Naive thymus-derived CD4-positive, alpha-beta T cell (primary cell): Measurements from ENCODE around the gene PDYN. TPM values are rescaled to one million over a fixed set of nuclear protein-coding genes. Genes with fewer than 3 reads are reported as not detected.

Experiments
- ATAC-seq: fragments of 150-1000 bp; cut with Tn5 transposase; 2 replicates; pipeline ENCODE4 v1.10.0; 2021; ENCODE audit warnings: mild to moderate bottlenecking, moderate library complexity
- CTCF ChIA-PET: fragments of 350-600 bp; sonication (Branson Sonifier 250); formaldehyde crosslinking; loops from one replicate; lab custom pipeline; 2021; ENCODE audit warnings: antibody characterized with exemption; lab: Charles Lee
- POLR2A ChIA-PET: fragments of 350-600 bp; sonication (Branson Sonifier 250); formaldehyde crosslinking; loops from one replicate; lab custom pipeline; 2021; ENCODE audit warnings: antibody characterized with exemption, inconsistent platforms; lab: Charles Lee
- DNase-seq, 9 donors: peaks; one replicate each; pipeline versions ENCODE4 v3.0.0 to v3.0.0-alpha.2; 2020 to 2022; ENCODE audit warnings: mixed read lengths in 1 of 9
- H3K27ac ChIP-seq: one replicate; pipeline ENCODE4 v1.7.0; 2013; ENCODE audit warnings: mild to moderate bottlenecking, low read depth, low read length, moderate library complexity
- H3K27me3 ChIP-seq, 2 donors: one replicate each; pipeline ENCODE4 v1.7.0; 2013; ENCODE audit warnings: low read length in 2 of 2, mild to moderate bottlenecking in 2 of 2, moderate library complexity in 2 of 2; ENCODE audit not compliant: control insufficient read depth in 2 of 2, insufficient read depth in 2 of 2
- H3K36me3 ChIP-seq, 3 experiments: 1 replicate in 2 of 3; 2 replicates in 1 of 3; pipeline ENCODE4 v1.7.0; 2013; ENCODE audit warnings: low read length in 3 of 3, mild to moderate bottlenecking in 3 of 3, moderate library complexity in 1 of 3; ENCODE audit not compliant: insufficient read depth in 3 of 3, control insufficient read depth in 2 of 3
- H3K4me1 ChIP-seq, 2 donors: one replicate each; pipeline ENCODE4 v1.7.0; 2013; ENCODE audit warnings: low read length in 2 of 2, mild to moderate bottlenecking in 2 of 2, moderate library complexity in 1 of 2; ENCODE audit not compliant: control insufficient read depth in 2 of 2, insufficient read depth in 2 of 2
- H3K4me3 ChIP-seq: 2 replicates; pipeline ENCODE4 v1.7.0; 2013; ENCODE audit warnings: mild to moderate bottlenecking, low read length
- H3K9me3 ChIP-seq, 3 experiments: 1 replicate in 2 of 3; 2 replicates in 1 of 3; pipeline ENCODE4 v1.7.0; 2013; ENCODE audit warnings: low read length in 3 of 3; ENCODE audit not compliant: control insufficient read depth in 2 of 3
- H3K27ac Mint-ChIP-seq, 9 donors: one replicate each; pipeline ENCODE4 v1.8.0; 2020 to 2022; ENCODE audit warnings: mixed read lengths in 9 of 9, mild to moderate bottlenecking in 8 of 9, moderate library complexity in 5 of 9, inconsistent platforms in 2 of 9
- H3K27me3 Mint-ChIP-seq, 5 donors: one replicate each; pipeline ENCODE4 v1.8.0; 2021 to 2022; ENCODE audit warnings: mixed read lengths in 5 of 5, mild to moderate bottlenecking in 1 of 5
- H3K36me3 Mint-ChIP-seq, 5 donors: one replicate each; pipeline ENCODE4 v1.8.0; 2020 to 2022; ENCODE audit warnings: mixed read lengths in 5 of 5, mild to moderate bottlenecking in 3 of 5, inconsistent platforms in 1 of 5
- H3K4me1 Mint-ChIP-seq, 7 donors: one replicate each; pipeline ENCODE4 v1.8.0; 2020 to 2022; ENCODE audit warnings: mixed read lengths in 7 of 7, mild to moderate bottlenecking in 3 of 7, inconsistent platforms in 1 of 7
- H3K4me3 Mint-ChIP-seq, 10 donors: one replicate each; pipeline ENCODE4 v1.8.0; 2020 to 2022; ENCODE audit warnings: mild to moderate bottlenecking in 10 of 10, mixed read lengths in 10 of 10, moderate library complexity in 6 of 10, inconsistent platforms in 2 of 10
- H3K9me3 Mint-ChIP-seq, 11 donors: one replicate each; pipeline ENCODE4 v1.8.0; 2020 to 2022; ENCODE audit warnings: mixed read lengths in 11 of 11, mild to moderate bottlenecking in 4 of 11, inconsistent platforms in 1 of 11, moderate library complexity in 1 of 11
- intact Hi-C, 2 donors: fragments of 100-400 bp; cut with micrococcal nuclease; formaldehyde crosslinking; loops; one replicate each; pipeline ENCODE4 v1.15.1; 2023
- polyA plus RNA-seq, 2 donors: library from polyadenylated mRNA; unstranded; fragments of 300-500 nt; fragmentation: Illumina TruSeq; gene quantifications; one replicate each; pipeline ENCODE4 v1.2.3, GENCODE V29; 2021
- total RNA-seq, 6 experiments: library from RNA in 5 of 6; stranded (reverse) in 5 of 6; gene quantifications; 1 replicate in 5 of 6; 2 replicates in 1 of 6; pipeline ENCODE4 v1.2.3 and lab custom pipeline; 2021 to 2026

Gene PDYN
- total and polyA plus RNA-seq, 7 experiments from 2014 or later, result not detected

- Mint-ChIP-seq H3K27ac (no peak overlapping the region), H3K4me3 (no peak overlapping the region), H3K4me1 (no peaks in the 10 kb centered on the region), H3K36me3 (no peaks in the 10 kb centered on the region), H3K27me3 (peaks cover 2 to 42% (median 32%) of the 10 kb centered on the region in 5 donors), H3K9me3 (no peaks in the 10 kb centered on the region)
- H3K4me1 ChIP-seq, result no peaks in the 10 kb centered on the region
- DNase-seq (no peak), ATAC-seq (no peak)
- no peaks in the 10 kb centered on the region for H3K36me3 ChIP-seq
- CTCF ChIA-PET, result interaction anchor here (1.6 kb wide), 1 partner anchor 167 kb away, joined by 4 read pairs; no protein-coding TSS in a partner anchor
- no peak overlapping the region for H3K4me3 ChIP-seq
- H3K27me3 ChIP-seq, result peaks cover 0 to 3% of the 10 kb centered on the region in 2 donors
- intact Hi-C loops, result loop anchor here in 1 of 2 donors (5.0 kb wide), 1 partner anchor 97 kb away; the partner anchor contains the start of gene STK35
- no peak overlapping the region for H3K27ac ChIP-seq
- POLR2A ChIA-PET, result no interaction called here
- H3K9me3 ChIP-seq, result no peaks in the 10 kb centered on the region
These were observed 11.5 kb upstream of the PDYN start for GRCh38 chr20:2005359-2005758.

- H3K36me3 Mint-ChIP-seq, result no peaks in the 10 kb centered on the region
- no peak for ATAC-seq
- H3K4me1 Mint-ChIP-seq, result no peaks in the 10 kb centered on the region
- DNase-seq, result no peak
- no peak overlapping the region for H3K4me3 ChIP-seq
- H3K27ac Mint-ChIP-seq, result no peak overlapping the region
- POLR2A ChIA-PET, result no interaction called here
- CTCF ChIA-PET, result interaction anchor here (0.7 kb wide), 1 partner anchor 42 kb away, joined by 3 read pairs; no protein-coding TSS in a partner anchor
- intact Hi-C loops, result no loop called here
- no peak overlapping the region for H3K4me3 Mint-ChIP-seq
- peaks cover 0 to 34% (median 25%) of the 10 kb centered on the region in 5 donors for H3K27me3 Mint-ChIP-seq
- H3K9me3 Mint-ChIP-seq, result no peaks in the 10 kb centered on the region
- H3K27ac ChIP-seq, result no peak overlapping the region
- no peaks in the 10 kb centered on the region for H3K36me3 ChIP-seq
- H3K9me3 ChIP-seq, result no peaks in the 10 kb centered on the region
- H3K4me1 ChIP-seq, result no peaks in the 10 kb centered on the region
- peaks cover 3% of the 10 kb centered on the region in 2 donors for H3K27me3 ChIP-seq
These were observed 10.3 kb upstream of the PDYN start for GRCh38 chr20:2004171-2004570.

GRCh38 chr20:2002365-2002764 lies 8.5 kb upstream of the PDYN start:
- POLR2A ChIA-PET, result no interaction called here
- no peak overlapping the region for H3K4me3 ChIP-seq

GRCh38 chr20:2001119-2001518 lies 7.3 kb upstream of the PDYN start:
- no peaks in the 10 kb centered on the region for H3K36me3 ChIP-seq
- no peaks in the 10 kb centered on the region for H3K4me1 Mint-ChIP-seq
- no peak overlapping the region for H3K4me3 Mint-ChIP-seq
- CTCF ChIA-PET, result interaction anchor here (1.1 kb wide), 1 partner anchor 171 kb away, joined by 3 read pairs; no protein-coding TSS in a partner anchor
- DNase-seq (no peak), ATAC-seq (no peak)
- no peaks in the 10 kb centered on the region for H3K9me3 Mint-ChIP-seq
- no peaks in the 10 kb centered on the region for H3K4me1 ChIP-seq
- peaks cover 3% of the 10 kb centered on the region in 2 donors for H3K27me3 ChIP-seq
- no peaks in the 10 kb centered on the region for H3K9me3 ChIP-seq
- H3K27ac Mint-ChIP-seq, result no peak overlapping the region
- no peak overlapping the region for H3K4me3 ChIP-seq
- H3K27me3 Mint-ChIP-seq, result peaks cover 0 to 45% (median 34%) of the 10 kb centered on the region in 5 donors
- H3K27ac ChIP-seq, result no peak overlapping the region
- intact Hi-C loops, result no loop called here
- no peaks in the 10 kb centered on the region for H3K36me3 Mint-ChIP-seq
- POLR2A ChIA-PET, result no interaction called here

More at GRCh38 chr20:2002365-2002764, 8.5 kb upstream of the PDYN start:
- no peaks in the 10 kb centered on the region for H3K9me3 Mint-ChIP-seq
- H3K27ac Mint-ChIP-seq, result no peak overlapping the region
- H3K4me1 Mint-ChIP-seq, result no peaks in the 10 kb centered on the region
- Histone ChIP-seq H3K9me3 (no peaks in the 10 kb centered on the region), H3K36me3 (no peaks in the 10 kb centered on the region), H3K27ac (no peak overlapping the region), H3K4me1 (no peaks in the 10 kb centered on the region), H3K27me3 (peaks cover 3% of the 10 kb centered on the region in 2 donors)
- H3K4me3 Mint-ChIP-seq, result no peak overlapping the region
- H3K27me3 Mint-ChIP-seq, result peaks cover 0 to 40% (median 24%) of the 10 kb centered on the region in 5 donors
- DNase-seq (no peak), ATAC-seq (no peak)
- CTCF ChIA-PET, result interaction anchor here (0.5 to 1.1 kb wide), 2 partner anchors 55 to 170 kb away, joined by 3 read pairs; no protein-coding TSS in a partner anchor
- H3K36me3 Mint-ChIP-seq, result no peaks in the 10 kb centered on the region
- intact Hi-C loops, result no loop called here

GRCh38 chr20:2000285-2000684 lies 6.4 kb upstream of the PDYN start:
- Histone ChIP-seq H3K27me3 (peaks cover 3% of the 10 kb centered on the region in 2 donors), H3K27ac (no peak overlapping the region), H3K9me3 (no peaks in the 10 kb centered on the region), H3K4me3 (no peak overlapping the region), H3K4me1 (no peaks in the 10 kb centered on the region), H3K36me3 (no peaks in the 10 kb centered on the region)
- ATAC-seq (no peak), DNase-seq (no peak)
- ChIA-PET POLR2A (no interaction called here), CTCF (no interaction called here)
- Mint-ChIP-seq H3K27ac (no peak overlapping the region), H3K27me3 (peaks cover 0 to 50% (median 41%) of the 10 kb centered on the region in 5 donors), H3K36me3 (no peaks in the 10 kb centered on the region), H3K4me3 (no peak overlapping the region), H3K4me1 (no peaks in the 10 kb centered on the region), H3K9me3 (no peaks in the 10 kb centered on the region)
- intact Hi-C loops, result no loop called here

- DNase-seq, result no peak
- Histone ChIP-seq H3K27ac (no peak overlapping the region), H3K4me3 (no peak overlapping the region), H3K36me3 (no peaks in the 10 kb centered on the region), H3K4me1 (no peaks in the 10 kb centered on the region), H3K27me3 (peaks cover 0 to 3% of the 10 kb centered on the region in 2 donors), H3K9me3 (no peaks in the 10 kb centered on the region)
- intact Hi-C loops, result no loop called here
- no peak overlapping the region for H3K27ac Mint-ChIP-seq
- H3K4me1 Mint-ChIP-seq, result peaks cover 0 to 3% (median 0%) of the 10 kb centered on the region in 7 donors
- H3K27me3 Mint-ChIP-seq, result peaks cover 6 to 63% (median 51%) of the 10 kb centered on the region in 5 donors
- CTCF ChIA-PET, result no interaction called here
- POLR2A ChIA-PET, result no interaction called here
- no peak for ATAC-seq
- H3K4me3 Mint-ChIP-seq, result no peak overlapping the region
- no peaks in the 10 kb centered on the region for H3K9me3 Mint-ChIP-seq
- no peaks in the 10 kb centered on the region for H3K36me3 Mint-ChIP-seq
These were observed 4.9 kb upstream of the PDYN start for GRCh38 chr20:1998715-1999114.

GRCh38 chr20:1998193-1998520 lies 4.3 kb upstream of the PDYN start:
- ChIA-PET POLR2A (no interaction called here), CTCF (no interaction called here)
- Histone ChIP-seq H3K9me3 (no peaks in the 10 kb centered on the region), H3K27me3 (peaks cover 0 to 3% of the 10 kb centered on the region in 2 donors), H3K36me3 (no peaks in the 10 kb centered on the region), H3K4me3 (no peak overlapping the region), H3K27ac (no peak overlapping the region), H3K4me1 (no peaks in the 10 kb centered on the region)
- Mint-ChIP-seq H3K4me1 (peaks cover 0 to 3% (median 0%) of the 10 kb centered on the region in 7 donors), H3K27ac (no peak overlapping the region), H3K4me3 (no peak overlapping the region), H3K36me3 (no peaks in the 10 kb centered on the region), H3K9me3 (no peaks in the 10 kb centered on the region), H3K27me3 (peaks cover 10 to 69% (median 56%) of the 10 kb centered on the region in 5 donors)
- ATAC-seq (no peak), DNase-seq (no peak)
- intact Hi-C loops, result no loop called here
